Smooth muscle cell (in vitro differentiated cells): ENCODE results near the gene MPRIP. TPM values are rescaled to one million over a fixed set of nuclear protein-coding genes. Genes with fewer than 3 reads are reported as not detected.

Experiments
- DNase-seq: peaks from one replicate; lab custom pipeline; 2025; ENCODE audit not compliant: unreplicated experiment; lab: John Stamatoyannopoulos, UW
- H2AFZ ChIP-seq: fragments of 200-600 bp; sonication (generic); 2 replicates; pipeline ENCODE4 v1.6.0; 2016; ENCODE audit warnings: antibody characterized with exemption, low read depth, mild to moderate bottlenecking
- H3F3A ChIP-seq: fragments of 200-600 bp; sonication (generic); 2 replicates; pipeline ENCODE4 v1.6.0; 2017; ENCODE audit warnings: antibody characterized with exemption, low read depth
- H3K27ac ChIP-seq: fragments of 200-600 bp; sonication (generic); 2 replicates; pipeline ENCODE4 v1.5.1; 2016; ENCODE audit warnings: low read depth, mild to moderate bottlenecking
- H3K27me3 ChIP-seq: fragments of 200-600 bp; sonication (generic); 2 replicates; pipeline ENCODE4 v1.6.1; 2016; ENCODE audit warnings: low read depth, mild to moderate bottlenecking
- H3K36me3 ChIP-seq: fragments of 200-600 bp; sonication (generic); 2 replicates; pipeline ENCODE4 v1.5.1; 2016; ENCODE audit warnings: low read depth
- H3K4me1 ChIP-seq: fragments of 200-600 bp; sonication (generic); 2 replicates; pipeline ENCODE4 v1.5.1; 2016; ENCODE audit warnings: low read depth
- H3K4me2 ChIP-seq: fragments of 200-600 bp; sonication (generic); 2 replicates; pipeline ENCODE4 v1.6.0; 2016; ENCODE audit warnings: mild to moderate bottlenecking
- H3K4me3 ChIP-seq: fragments of 200-600 bp; sonication (generic); 2 replicates; pipeline ENCODE4 v1.5.1; 2016; ENCODE audit warnings: mild to moderate bottlenecking
- H3K79me2 ChIP-seq: fragments of 200-600 bp; sonication (generic); 2 replicates; pipeline ENCODE4 v1.6.0; 2016; ENCODE audit warnings: low read depth, mild to moderate bottlenecking
- H3K9ac ChIP-seq: fragments of 200-600 bp; sonication (generic); 2 replicates; pipeline ENCODE4 v1.6.0; 2016; ENCODE audit warnings: low read depth
- H3K9me3 ChIP-seq: fragments of 200-600 bp; sonication (generic); replicated peaks from 2 replicates; pipeline ENCODE4 v1.5.1; 2016; ENCODE audit warnings: low read depth
- H4K20me1 ChIP-seq: fragments of 200-600 bp; sonication (generic); 2 replicates; pipeline ENCODE4 v1.6.0; 2016; ENCODE audit warnings: low read depth
- WGBS: methylation state at CpG from one replicate; pipeline ENCODE4 v1.1.7; 2016; ENCODE audit warnings: low lambda C conversion rate; 5-methylcytosine and 5-hydroxymethylcytosine counted together
- polyA plus RNA-seq: library from polyadenylated mRNA; unstranded; fragments of >200 nt; fragmentation: Nextera tagmentation; extraction: Ambion mirVana; gene quantifications from 2 replicates; pipeline ENCODE4 v1.2.1, GENCODE V29; 2016
- total RNA-seq: library from RNA; depleted of rRNA; stranded (reverse); fragments of >200 nt; gene quantifications from 2 replicates; pipeline ENCODE4 v1.2.3, GENCODE V29; 2014
- TF ChIP-seq, protein P1 (sequence below): fragments of 200-600 bp; sonication (generic); IDR thresholded peaks from 2 replicates; pipeline ENCODE4 v1.5.1; 2017; ENCODE audit warnings: borderline replicate concordance, mild to moderate bottlenecking, antibody characterized with exemption; ENCODE audit not compliant: insufficient read depth, poor library complexity, severe bottlenecking

The MPRIP gene
- total and polyA plus RNA-seq, 2 experiments from 2014 or later: 58.8 to 69.3 TPM

DNA sequence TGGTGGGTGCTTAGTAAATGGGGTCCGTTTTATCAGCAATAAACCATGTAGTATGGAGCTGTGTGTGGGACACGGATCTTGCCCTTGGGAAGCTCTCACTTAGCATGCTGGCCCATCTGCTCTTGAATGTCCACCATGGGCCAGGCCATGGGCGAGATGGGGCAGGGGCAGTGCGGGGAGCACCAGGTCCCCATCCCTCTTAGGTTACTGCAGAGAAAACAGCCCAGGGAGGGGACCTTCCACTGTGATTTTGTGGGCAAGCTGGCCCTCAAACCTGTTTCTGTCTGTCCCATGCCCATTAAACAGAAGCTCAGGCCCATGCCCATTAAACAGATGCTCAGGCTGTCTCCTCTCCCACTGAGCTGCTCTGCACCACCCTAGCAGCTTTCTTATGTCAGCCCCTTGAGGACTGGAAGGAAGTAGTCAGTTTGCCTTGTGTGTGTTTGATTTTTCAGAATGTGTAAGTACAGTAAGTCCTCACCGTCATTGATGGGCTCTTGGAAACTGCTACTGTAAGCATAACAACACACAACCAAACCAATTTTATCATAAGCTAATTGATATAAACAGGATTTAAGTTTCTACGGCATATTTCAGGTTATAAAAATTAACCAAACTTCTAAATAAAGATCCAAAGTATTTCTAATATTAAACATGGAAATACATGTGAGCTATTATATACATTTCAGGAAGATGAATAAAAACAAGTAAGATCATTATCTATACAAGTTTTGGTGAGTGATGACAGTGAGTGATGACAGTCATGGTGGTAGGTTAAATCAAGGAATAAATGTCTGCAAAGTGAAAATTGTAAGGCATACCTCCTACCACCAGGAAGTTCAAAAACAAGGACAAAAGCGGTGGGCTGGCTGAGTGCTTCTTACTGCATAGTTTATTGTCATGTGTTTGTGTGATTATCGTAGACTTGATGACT is 11.5 kb downstream of the MPRIP start:
- Histone ChIP-seq H3F3A (no peaks in the 10 kb centered on the region), H3K9me3 (no peaks in the 10 kb centered on the region), H3K79me2 (peaks cover 99% of the 10 kb centered on the region), H3K4me3 (no peak overlapping the region), H4K20me1 (peaks cover 100% of the 10 kb centered on the region), H2AFZ (no peak overlapping the region), H3K27me3 (no peaks in the 10 kb centered on the region), H3K9ac (no peak overlapping the region), H3K4me1 (no peaks in the 10 kb centered on the region), H3K27ac (no peak overlapping the region), H3K36me3 (no peaks in the 10 kb centered on the region), H3K4me2 (no peak overlapping the region)
- TF ChIP-seq, protein P1, sequence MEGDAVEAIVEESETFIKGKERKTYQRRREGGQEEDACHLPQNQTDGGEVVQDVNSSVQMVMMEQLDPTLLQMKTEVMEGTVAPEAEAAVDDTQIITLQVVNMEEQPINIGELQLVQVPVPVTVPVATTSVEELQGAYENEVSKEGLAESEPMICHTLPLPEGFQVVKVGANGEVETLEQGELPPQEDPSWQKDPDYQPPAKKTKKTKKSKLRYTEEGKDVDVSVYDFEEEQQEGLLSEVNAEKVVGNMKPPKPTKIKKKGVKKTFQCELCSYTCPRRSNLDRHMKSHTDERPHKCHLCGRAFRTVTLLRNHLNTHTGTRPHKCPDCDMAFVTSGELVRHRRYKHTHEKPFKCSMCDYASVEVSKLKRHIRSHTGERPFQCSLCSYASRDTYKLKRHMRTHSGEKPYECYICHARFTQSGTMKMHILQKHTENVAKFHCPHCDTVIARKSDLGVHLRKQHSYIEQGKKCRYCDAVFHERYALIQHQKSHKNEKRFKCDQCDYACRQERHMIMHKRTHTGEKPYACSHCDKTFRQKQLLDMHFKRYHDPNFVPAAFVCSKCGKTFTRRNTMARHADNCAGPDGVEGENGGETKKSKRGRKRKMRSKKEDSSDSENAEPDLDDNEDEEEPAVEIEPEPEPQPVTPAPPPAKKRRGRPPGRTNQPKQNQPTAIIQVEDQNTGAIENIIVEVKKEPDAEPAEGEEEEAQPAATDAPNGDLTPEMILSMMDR: no peak
- WGBS: 95% methylated on average over 8 of the region's 8 CpGs
- no peak for DNase-seq

DNA sequence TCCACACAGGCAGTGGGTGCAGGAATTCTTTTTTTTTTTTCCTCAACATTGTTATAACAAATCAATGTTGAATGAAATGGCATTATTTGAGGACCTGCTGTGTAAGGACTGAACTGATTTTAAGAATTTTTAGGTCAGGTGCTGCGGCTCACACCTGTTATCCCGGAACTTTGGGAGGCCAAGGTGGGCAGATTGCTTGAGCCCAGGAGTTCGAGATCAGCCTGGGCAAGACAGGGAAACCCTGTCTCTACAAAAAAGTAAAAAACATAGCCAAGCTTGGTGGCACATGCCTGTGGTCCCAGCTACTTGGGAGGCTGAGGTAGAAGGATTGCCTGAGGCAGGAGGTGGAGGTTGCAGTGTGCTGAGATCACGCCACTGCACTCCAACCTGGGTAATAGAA is 12.4 kb downstream of the MPRIP start:
- Histone ChIP-seq H3K36me3 (no peaks in the 10 kb centered on the region), H3K9ac (no peak overlapping the region), H3K27me3 (no peaks in the 10 kb centered on the region), H3K27ac (no peak overlapping the region), H3K9me3 (no peaks in the 10 kb centered on the region), H3K4me3 (no peak overlapping the region), H3F3A (no peaks in the 10 kb centered on the region), H4K20me1 (peaks cover 100% of the 10 kb centered on the region), H3K4me2 (no peak overlapping the region), H2AFZ (no peak overlapping the region), H3K4me1 (no peaks in the 10 kb centered on the region), H3K79me2 (peaks cover 99% of the 10 kb centered on the region)
- TF ChIP-seq, protein P1: no peak
- no peak for DNase-seq
- 89% methylated on average over 4 of the region's 4 CpGs for WGBS

DNA sequence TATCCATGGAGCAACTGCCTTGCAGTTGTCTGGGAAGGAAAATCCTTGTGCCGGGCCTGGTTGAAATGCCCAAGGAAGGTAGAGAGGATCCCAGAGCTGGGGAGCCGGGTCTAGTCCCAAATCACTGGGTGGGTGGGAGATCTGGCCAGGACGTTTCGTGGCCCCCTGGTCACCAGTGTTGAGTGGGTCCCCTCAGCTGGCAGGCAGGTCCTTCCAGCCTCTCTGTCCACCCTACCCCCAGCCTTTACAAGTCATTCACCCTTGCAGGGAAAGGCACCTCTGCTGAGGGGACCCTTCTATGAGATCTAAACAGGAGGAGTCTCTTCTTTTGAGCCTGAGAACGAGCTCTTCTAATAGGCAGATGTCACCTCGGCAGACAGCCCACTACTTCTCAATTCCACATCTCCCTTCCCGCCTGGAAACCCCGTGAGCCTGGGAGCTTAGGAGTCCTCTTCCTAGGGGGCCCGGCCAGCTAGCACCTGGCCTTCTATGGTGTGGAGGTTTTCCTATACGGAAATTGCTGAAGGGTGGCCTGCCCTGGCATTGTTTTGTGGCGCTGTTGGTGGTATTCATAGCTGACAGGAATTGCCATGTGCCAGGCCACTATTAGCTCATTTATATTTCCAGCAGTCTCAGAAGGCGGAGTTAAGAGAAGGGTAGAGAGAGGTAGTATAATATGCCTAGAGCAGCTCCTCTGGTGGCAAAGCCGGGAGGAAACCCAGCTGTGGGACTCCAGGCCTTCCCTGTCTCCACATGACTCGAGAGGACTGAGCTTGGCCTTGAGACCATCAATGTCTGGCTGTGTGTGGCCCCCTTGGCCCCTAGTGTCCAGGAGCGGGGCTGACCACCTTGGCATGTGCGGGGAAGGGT is 13.3 kb downstream of the MPRIP start:
- no peaks in the 10 kb centered on the region for H3K4me1 ChIP-seq
- H3K27ac ChIP-seq: no peak overlapping the region
- TF ChIP-seq, protein P1: no peak
- 85% methylated on average over 16 of the region's 16 CpGs for WGBS
- no peak overlapping the region for H3K4me2 ChIP-seq
- no peak overlapping the region for H2AFZ ChIP-seq
- no peaks in the 10 kb centered on the region for H3K27me3 ChIP-seq
- no peaks in the 10 kb centered on the region for H3F3A ChIP-seq
- H4K20me1 ChIP-seq: peaks cover 100% of the 10 kb centered on the region
- no peak overlapping the region for H3K4me3 ChIP-seq
- no peaks in the 10 kb centered on the region for H3K9me3 ChIP-seq
- H3K79me2 ChIP-seq: peaks cover 99% of the 10 kb centered on the region
- no peak overlapping the region for H3K9ac ChIP-seq
- no peak for DNase-seq
- H3K36me3 ChIP-seq: no peaks in the 10 kb centered on the region
